ENCODE results near the gene NEURL3.
"Not testable (repeated sequence)": the region's sequence is repeated elsewhere in the genome, so short reads cannot be mapped to it uniquely, and the experiment has no call there.

The NEURL3 gene

GRCh38 chr2:96485350-96485749 lies 19.8 kb downstream of the NEURL3 start:
- no peak for DNase-seq (ENCODE audit: low read depth)

- DNase-seq (ENCODE audit: low read depth), result no peak
Measured at GRCh38 chr2:96484091-96484490, 21.1 kb downstream of the NEURL3 start.

GRCh38 chr2:96477458-96477857 lies 27.7 kb downstream of the NEURL3 start:
- no peak for DNase-seq (ENCODE audit: low read depth)

DNA sequence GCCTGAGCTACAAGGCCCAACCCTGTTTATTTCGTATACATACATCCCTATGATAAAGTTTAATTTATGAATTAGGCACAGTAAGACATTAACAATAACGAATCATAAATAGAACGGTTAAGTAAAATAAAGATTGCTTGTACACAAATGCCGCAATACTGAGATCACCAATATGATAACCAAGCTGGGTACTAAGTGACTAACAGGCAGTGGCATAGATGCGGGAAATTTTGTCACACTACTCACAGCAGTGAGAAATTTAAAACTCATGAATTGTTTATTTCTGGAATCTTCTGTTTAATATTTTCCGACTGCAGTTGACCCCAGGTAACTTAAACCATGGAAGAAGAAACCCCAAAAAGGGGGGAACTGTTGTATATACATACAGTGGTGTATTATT lies 33.4 kb downstream of the NEURL3 start:
- no peak for DNase-seq (ENCODE audit: low read depth)

DNA sequence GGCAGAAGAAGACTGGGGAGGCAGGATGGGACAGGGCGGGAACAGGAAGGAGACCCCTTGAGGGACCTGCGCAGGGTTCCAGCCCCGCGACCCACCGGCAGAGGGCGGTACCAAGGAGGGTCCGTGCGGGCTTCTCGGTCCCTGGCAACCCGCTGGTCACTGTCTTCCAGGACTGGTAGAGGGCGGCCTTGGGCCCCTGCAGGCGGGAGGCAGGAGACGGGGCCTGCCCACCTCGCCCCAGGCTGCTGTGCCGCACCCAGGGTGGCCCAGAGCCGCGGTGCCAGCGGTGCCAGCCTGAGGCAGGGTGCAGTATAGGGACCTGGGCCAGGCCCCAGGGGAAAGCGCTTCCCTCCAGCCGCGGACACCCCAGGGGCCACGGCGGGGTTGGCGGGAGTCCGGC lies 34.5 kb downstream of the NEURL3 start:
- no peak for DNase-seq (ENCODE audit: low read depth)

DNA sequence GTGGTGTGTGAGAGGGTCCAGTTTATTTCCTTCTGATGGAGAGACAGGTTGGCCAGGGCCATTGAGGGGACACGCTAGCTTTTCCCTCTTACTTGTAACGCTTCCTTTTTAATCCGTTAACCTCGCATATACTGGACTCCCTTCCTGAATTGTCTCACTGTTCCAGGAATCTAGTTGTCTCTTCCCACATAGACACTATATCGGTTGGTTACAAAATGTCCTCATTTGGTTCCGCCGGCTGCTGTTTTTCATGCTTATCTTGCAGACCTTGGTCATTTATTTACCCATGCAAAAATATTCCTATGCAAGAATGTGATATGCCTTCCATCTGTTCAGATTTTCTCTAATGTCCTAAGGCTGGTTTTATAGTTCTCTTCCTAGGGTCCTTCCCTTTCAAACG lies 35.0 kb downstream of the NEURL3 start:
- no peak for DNase-seq (ENCODE audit: low read depth)

DNA sequence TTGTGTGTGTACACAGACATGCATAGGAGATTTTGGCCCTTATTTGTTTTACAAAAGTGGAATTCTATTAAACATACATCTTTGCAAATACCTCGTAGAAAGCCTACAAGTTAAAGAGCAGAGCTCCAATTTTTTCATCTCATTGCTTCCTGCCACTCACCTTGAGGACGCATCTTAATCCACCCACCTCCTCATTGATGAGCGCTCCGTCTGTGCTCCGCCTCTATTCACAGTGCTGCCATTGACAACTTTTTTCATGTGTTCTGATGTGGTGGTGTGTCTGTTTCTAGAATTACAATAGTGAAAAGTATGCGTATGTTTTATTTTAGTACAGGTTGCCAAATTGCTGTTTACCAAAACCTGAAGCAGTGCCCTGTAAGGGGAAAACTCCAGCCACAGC lies 36.3 kb downstream of the NEURL3 start:
- DNase-seq (ENCODE audit: low read depth), result no peak

DNA sequence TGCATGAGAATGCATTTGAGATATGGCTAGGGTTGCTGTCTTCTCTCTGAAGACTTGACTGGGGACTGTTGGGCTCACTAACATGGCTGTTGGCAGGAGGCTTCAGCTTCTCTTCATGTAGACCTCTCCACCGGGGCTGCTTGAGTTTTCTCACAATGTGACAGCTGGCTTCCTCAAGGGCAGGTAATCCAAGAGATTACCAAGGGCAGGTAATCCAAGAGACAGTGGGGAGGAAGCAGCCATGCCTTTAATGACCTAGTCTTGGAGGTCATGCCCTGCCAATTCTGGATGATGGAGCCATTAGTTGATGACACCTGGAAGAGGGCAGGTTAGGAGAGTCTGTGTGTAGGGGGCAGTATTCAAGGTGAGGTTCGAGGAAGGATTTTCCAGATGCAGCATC lies 40.5 kb downstream of the NEURL3 start:
- DNase-seq (ENCODE audit: low read depth), result no peak

DNA sequence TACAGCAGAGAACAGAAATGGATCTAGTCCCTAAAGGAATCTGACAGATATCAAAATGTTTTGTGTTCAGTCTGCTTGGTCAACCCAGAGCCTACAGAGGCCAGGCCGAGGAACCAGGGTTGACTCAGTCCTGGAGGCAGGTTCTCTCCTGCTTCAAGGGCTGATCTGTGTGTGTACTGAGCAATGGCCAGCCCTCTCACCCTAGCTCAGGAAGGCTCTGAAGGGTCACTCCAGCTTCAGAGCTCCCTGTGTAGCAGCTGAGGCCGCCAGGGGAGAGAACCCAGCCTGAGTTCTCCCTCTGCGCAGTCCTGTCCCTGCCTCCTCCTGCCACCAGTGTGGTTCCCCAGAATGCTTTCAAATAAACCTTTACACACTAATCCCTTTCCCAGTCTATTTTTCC lies 41.1 kb downstream of the NEURL3 start:
- DNase-seq (ENCODE audit: low read depth), result no peak

DNA sequence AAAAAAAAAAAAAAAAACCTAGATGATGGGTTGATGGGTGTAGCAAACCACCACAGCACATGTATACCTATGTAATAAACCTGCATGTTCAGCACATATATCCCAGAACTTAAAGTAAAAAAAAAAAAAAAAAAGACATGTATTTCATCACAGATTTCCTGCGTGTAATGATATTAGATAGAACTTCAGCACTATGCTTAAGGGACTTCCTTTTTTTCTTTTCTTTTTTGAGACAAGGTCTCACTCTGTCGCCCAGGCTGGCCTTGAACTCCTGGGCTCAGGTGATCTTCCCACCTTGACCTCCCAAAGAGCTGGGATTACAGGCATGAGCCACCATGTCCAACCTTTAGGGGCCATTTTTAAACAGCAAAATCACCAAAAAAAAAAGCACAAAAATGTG lies 42.0 kb downstream of the NEURL3 start:
- DNase-seq (ENCODE audit: low read depth), result no peak

DNA sequence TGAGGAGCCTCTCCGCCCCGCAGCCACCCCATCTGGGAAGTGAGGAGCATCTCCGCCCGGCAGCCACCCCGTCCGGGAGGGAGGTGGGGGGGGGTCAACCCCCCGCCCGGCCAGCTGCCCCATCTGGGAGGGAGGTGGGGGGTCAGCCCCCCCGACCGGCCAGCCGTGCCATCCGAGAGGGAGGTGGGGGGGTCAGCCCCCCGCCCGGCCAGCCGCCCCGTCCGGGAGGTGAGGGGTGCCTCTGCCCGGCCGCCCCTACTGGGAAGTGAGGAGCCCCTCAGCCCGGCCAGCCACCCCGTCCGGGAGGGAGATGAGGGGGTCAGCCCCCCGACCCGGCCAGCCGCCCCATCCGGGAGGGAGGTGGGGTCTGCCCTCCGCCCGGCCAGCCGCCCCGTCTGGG lies 43.5 kb downstream of the NEURL3 start:
- DNase-seq (ENCODE audit: low read depth), result not testable (repeated sequence)

DNA sequence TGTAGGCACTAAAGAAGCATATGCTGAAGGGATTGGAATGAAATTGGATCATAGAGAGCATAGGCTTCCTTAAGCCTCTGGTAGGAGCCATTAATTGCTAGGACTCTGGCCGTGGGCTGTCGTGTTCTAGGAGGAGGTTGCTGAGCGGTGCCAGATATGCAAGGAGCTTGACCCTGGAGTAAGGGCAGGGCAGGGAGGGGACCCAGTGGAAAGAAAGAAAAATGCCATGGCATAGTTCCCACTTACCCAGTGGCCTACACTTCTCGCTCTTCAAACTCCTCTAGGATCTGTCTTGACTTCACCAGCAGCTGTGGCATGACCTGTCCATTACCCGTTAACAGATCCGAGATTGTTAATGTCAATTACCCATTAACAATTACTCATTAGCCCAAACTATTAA lies 53.1 kb downstream of the NEURL3 start:
- no peak for DNase-seq (ENCODE audit: low read depth)

DNA sequence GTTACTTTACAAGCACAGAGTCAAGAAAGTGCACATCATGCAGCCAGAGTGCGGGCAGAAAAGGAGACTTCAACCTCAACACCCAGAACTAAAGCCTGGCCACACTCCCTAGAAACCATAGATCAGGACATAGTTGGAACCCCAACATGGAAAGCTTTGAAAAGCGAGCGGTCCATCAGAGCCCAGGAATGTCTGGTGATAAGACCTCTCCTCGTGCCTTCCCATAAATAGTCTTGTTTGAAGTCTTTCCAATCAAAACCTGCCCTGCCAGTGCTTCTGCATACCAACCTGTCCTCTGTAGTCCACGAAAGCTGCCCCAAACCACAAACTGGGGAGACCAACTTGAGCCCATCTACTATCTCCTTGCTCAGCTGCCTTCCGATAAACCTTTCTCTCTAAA lies 55.5 kb downstream of the NEURL3 start:
- DNase-seq (ENCODE audit: low read depth), result no peak

- no peak for DNase-seq (ENCODE audit: low read depth)
Measured at GRCh38 chr2:96449174-96449573, 56.0 kb downstream of the NEURL3 start.

GRCh38 chr2:96447726-96448125 lies 57.4 kb downstream of the NEURL3 start:
- no peak for DNase-seq (ENCODE audit: low read depth)
